HG03342 (cell line): ENCODE results near the gene ELP4.

Experiments
- ATAC-seq: cut with Tn5 transposase; IDR thresholded peaks from one replicate; pipeline ENCODE4 v1.9.1; 2021; ENCODE audit warnings: mild to moderate bottlenecking, moderate library complexity; ENCODE audit not compliant: unreplicated experiment

Gene ELP4

DNA sequence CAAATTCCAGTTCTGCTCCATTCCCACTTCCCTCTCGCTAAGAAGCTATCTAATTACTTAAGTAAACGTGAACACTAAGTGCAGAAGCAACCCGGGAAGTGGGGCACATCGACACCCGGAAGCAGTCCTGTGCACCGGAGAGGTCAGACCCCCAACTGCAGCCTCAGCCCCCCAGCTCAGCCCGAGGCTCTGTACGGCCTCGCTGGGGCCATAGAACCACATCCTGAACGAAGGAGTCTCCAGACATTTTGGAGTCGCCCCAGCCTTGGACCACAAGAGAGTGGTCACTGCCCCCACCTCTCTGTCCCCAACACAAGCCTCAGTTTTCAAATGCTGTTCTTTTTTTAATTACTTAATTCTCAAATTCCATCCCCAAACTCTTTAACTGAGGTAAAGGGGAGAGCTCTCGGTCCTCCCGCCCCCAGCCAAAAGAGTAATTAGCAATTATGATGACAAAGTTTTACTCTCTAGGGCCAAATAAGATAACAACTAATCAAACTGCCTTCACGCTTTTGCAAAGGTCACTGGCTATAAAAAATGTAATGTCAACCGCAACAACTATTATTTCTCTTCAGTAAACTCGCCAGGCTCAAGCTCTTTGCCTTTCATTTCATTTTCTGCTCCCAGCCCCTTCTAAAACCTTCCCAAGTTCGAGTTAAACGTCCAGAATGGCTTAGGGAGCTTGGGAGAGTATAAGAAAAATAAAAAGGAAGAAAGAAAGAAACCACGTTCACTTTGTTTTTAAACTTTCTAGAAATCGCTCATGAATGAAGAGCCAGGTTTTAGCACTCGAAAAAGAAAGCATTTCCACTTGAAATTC is 299.4 kb downstream of the ELP4 start:
- no peak for ATAC-seq

DNA sequence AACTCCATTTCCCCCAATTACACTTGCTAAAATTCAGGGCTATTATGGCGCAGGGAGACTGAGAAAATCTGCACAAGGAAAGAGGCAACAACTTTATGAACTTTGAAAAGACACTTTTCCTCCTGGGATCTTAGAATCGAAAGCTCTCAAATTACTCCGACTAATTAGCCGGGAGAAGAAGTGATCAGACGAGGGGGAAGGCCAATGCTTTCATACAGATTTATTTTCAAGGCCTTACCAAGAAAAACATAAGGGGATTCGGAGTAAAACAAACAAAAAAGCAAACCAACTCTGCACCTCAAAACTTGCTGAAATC is 299.9 kb downstream of the ELP4 start:
- ATAC-seq, result no peak

DNA sequence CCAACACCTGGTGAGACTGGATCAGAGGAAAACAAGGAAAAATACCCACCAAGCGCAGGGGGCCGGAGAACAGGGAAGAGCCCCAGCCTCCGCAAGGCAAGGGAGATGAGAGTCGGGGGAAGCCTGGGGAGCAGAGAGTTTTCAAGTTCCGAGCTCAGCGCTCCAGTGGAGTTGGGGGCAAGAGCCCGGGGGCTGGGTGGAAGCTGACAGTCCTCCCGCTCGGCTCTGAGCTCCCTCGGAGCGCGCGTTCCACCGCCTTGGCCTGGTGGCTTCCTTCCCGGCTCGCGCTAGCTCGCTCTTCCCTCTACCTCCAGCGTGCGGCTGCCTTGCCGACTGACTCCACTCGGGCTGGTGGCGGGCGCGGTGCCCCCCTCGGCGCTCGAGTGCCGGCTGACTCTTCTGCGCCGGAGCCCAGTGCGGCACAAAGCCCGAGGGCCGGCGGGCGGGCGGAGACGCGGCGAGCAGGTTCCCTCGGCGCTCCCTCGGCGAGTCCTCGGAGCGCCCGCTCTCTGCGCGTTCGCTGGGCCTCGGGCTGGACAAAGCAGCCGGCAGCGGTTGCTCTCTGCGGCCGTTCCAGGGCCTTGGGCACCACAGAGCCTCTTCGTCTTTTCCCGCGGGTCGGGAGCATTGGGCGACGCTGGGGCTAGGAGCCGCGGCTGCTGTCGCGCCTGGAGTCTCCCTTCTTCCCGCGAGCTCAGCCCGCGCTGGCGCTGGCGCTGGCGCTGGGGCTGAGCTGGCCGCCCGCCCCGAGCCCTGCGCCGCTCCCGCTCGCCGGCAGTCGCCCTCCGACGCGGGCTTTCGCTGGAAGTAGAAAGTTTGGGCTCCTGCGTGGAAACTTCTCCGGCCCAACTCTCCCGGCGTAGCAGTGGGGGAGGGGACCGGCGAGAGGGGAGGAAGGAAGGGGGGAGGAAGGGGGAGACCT is 300.6 kb downstream of the ELP4 start:
- no peak for ATAC-seq

DNA sequence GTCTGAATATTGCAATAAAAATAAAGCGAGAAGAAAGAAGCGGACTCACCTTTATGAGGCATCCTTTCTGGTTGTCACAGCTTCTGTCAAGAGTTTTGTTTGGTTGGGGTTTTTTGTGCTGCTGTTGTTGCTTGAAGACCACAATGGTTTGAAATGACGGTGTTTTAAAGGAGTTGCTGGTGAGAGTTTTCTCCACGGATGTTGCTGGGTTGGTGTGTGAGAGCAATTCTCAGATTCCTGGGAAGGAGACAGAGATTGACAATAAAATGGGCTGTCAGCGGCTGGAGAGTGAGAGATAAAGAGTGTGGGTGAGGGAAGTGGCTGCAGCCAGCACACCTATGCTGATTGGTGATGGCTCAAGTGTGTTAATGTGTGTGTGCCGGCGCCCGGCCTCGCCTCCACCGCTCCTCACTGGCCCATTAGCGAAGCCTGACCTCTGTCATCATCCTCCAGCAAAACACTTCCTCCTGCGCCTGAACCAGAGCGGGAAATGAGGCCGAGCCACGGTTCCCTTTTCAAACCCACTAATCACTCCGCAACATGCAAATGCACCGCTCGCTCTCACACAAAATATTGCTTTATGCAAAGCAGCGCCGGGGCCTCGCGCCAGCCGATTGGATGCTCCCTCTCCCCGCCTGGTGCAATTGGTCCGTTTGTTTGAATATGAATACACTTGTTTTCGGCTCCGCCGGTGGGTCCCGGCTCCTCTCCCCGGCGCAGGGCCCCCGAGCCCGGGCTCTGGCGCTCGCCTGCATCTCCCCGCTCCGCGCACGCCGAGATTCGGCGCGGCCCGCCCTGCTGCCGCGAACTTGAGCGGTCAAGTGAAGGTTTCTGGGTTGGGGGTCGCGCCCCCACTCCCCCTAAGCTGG is 301.4 kb downstream of the ELP4 start, which contains the start of gene PAX6:
PAX6 (minus strand) TSS at position 544 of the 869 bp plus-strand sequence. CDS start 4,911 bp downstream, outside the sequence.
- peak; percentile 76 for ATAC-seq

DNA sequence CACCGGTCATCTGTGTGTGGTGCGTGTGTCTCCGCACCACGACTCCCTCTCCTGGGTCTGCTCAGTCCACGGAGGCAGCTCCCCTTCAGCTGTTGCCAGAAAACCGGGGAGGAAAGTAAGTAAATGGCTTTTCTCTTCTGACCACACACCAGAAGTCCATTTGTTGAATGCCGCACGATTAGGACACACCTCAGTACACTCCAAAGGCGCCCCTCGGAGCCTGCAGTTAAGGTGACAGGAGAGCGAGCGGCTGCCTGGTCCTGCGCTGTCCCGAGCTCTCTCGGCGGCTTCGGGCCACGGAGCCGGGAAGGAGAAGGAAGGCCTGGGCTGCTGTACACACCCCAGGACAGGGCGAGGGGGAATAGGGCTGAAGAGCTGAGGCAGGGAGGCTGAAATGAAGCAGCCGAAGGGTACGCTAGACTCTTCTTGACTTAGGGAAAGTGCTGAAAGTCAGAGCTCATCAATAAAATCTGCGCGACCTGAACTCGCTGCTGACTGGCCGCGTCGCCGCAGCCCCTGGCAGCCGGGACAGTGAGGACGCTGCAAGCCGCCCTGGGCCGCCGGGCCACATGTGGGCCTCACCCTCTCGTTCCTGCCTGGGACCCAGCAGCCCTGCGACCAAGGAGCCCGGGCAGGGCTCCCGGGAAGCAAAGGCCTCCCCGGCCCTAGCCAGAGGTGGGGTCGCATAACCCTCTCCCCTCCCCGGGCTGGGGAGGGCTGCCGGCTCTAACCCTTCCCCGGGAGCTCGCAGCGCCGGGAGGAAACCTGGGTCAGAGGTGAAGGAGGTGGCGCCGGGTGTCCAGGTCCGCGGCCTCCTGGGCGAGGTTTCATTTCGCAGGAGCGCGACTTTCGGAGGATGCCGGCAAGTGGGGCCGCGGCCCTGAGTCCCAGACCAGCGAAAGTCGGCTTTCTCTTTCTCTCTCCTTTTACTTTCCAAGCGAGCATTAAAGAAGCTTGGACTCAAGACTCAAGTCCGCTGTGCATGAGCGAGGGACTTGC is 303.1 kb downstream of the ELP4 start:
- ATAC-seq, result no peak

DNA sequence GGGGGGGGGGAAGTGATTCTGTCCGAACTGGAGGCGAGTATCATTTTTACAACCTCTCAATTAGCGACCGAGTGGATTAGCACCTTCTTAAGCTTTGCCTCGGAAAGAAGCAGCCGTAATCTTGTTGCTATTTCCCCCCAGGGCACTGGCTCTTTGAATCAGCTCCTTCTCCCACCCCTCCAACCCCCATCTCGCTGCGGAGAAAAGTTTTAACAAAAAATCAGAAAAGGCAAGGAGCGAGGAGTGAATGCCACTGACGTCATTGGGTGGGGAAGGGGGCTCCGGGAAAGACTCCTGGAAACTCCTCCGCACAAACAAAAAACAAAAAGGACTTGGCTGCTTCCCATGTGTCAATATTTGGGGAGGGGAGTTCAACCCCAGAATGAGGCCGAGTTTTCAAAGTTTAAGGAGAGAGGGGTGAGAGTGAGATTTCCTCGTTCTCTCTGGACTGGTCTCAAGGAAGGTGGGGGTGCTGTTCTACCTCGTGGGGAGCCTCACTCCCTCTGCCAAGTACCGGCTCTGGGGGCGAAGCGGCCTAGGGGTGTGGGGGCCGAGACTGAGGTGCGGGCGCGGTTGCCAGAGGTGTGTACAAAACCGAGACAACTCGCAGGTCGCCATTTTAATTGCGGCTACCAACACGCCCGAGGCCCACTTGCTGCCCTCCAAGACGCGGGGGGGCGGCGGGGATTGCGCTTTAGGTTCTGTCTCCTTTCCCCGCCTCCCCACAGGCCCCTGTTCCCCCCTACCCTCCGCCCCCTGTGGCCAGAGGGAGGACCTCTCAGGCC is 304.0 kb downstream of the ELP4 start:
- no peak for ATAC-seq

DNA sequence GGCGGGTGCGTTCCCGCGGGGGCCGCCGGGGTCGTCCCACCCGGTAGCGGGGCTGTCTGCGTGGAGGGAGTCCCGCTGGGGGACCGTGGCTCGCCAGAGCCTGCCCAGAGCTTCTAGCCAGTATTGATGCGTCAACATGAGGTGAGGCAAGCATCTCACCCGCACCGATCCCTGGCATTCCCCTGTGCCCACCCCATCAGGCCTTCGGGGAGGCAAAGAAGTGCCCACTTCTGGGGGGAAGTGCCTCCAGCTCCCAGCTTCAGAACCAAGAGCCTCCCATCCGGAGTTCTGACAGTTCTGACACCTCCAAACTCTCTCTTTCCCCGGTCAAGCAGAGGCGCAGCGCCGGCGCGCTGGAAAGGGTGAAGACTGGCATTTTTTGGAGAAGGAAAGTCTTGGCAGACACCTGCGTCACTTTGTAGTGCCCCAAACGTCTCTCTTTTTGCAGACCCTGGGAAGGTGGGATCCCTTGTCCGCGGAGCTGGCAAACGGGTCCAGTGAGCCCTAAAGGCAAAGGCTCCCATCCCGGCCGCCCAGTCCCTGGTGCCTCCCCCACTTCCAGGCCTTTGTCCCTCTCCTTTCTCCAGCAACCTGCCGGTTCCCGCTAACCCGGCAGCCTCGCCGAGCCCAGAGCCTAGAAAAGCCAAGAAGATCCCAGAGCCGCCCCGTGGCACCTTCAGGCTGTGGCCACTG is 304.8 kb downstream of the ELP4 start:
- ATAC-seq, result no peak

DNA sequence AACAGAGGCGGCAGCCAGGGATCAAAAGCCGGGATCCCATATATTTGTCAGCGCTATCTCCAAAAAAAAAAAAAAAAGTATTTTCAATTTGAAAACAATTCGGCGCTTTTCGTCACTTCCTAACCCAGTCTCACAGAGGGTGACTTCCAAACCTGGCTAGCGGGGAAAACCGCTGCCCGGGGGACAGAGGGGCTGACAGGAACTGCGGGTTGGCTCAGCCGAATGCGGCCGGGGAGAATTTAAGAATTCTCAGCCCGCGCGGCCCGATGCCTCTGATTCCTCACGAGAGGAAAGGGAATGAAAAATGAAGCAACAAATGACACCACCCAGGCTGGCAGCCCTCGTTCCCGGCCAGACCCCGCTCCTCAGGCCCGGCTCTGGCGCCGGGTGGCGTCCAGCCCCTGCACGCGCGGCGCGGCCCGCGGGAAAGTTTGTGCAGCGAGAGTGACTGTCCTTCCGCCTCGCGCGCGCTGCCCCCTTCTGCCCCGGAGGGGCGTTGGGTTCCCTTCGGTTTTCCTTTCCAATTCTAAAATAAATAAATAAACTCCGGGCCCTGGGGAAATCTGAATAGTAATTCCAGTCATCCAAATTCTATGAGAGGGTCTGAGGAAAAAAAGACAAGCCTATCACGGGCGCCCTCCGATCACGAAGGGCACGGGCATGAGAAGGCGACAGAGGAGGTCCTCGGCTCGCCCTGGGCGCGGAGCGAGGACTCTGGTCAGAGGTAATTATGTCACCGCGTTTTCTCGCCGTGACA is 306.3 kb downstream of the ELP4 start:
- no peak for ATAC-seq

DNA sequence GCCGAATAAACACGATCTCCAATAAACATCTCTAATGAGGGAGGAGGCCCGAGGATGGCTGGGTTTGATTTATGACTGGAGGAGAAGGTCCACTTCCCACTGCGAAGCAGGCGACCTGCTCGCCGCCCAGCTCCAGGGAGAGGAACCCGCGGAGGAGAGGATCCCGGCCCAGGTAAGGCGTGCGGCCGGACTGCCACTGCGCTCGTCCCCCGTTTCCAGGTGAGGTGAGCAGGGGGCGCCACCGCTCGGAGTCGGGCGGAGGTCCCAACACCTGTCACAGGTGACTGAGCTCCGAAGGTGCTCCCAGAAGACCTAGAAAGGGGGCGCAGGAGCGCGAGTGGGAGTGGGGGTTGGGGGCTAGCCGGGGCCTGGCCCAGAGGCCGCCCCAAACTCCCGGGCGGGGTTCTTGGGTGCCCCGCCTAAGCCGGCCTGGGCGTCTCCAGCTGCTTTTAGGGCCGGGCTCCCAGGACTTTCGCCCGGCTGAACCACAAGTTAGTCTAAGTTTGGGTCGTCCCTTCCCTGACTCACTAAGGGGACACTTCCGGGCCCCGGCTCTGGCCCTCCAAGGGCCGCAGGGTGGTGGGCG is 307.0 kb downstream of the ELP4 start:
- no peak for ATAC-seq

DNA sequence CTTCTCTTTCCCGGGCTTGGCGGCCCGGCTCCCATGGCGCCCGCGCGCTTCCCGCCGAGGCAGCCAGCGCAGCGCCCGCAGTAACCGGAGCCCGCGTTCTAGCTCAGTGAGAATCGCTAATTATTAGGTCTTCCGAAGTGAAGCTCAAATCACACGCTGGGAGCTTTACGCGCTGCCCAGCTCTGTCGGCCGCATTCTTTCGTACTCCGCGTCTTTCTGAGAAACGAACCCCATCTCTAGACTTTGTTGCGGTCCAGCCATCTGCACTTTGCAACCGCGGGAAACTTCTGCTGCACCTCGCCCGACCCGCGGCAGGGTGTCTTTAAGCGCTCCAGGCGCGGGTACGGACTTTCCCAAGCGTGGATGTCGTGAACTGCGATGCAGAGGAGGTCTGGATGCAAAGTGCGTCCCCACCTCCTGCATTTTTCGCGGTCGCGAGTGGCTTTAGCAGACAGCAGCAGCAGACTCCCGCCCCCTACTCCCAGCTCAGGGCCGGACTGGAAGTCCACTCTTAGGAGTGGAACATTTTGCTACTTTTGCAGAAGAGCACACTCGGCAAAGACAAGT is 307.6 kb downstream of the ELP4 start:
- ATAC-seq, result no peak

DNA sequence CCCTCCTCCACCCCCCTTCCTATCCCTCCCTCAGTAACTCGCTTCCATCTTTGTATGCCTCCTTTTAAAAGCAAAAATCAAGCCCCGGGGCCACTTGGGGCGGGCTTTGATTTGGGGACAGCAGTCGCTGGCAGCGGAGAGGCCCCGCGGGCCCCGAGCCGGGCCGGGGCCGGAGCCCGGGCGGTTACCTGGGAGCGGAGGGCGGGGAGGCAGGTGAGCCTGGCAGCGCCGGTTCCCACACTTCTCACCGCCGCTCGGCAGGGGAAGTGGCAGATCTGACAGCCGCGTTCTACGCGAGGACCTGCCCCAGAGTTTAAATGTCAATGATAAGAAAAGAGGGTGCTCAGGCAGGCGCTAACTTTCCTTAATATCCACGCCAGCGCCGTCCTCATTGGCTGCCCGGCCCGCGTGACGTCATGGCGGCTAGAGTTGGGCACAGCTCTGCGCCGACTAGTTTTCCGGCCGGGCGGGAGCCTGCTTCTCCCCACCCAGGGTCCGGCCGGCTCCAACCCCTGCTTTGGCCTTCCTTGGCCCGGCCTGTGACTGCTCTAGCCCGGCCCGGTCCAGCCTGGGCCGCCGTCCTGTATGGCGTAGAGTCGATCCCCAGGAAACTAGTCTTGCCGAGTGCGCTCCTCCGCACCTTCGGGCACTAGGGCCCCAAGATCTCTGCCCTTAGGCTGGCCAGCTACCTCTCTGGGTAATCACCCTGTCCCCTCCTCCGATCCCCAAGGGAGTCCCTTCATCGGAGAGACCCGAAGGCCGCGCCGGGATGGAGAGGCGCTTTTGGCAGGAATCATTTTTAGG is 308.3 kb downstream of the ELP4 start:
- no peak for ATAC-seq

DNA sequence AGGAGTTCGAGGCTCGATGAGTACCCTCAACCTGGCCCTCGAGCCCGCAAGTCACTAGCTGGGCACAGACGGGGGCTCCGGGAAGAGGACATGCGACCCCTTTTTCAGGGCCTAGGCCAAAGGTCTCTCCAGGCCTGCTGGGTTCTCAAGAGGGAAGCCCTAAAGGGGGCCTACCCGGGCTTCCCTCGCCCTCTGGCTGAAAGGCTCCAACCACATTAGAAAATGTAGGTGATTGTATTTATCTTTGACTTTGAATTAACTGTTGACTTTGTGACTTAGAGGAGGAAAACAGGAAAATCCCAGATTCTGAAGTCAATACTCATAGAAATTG is 308.8 kb downstream of the ELP4 start:
- ATAC-seq, result no peak

DNA sequence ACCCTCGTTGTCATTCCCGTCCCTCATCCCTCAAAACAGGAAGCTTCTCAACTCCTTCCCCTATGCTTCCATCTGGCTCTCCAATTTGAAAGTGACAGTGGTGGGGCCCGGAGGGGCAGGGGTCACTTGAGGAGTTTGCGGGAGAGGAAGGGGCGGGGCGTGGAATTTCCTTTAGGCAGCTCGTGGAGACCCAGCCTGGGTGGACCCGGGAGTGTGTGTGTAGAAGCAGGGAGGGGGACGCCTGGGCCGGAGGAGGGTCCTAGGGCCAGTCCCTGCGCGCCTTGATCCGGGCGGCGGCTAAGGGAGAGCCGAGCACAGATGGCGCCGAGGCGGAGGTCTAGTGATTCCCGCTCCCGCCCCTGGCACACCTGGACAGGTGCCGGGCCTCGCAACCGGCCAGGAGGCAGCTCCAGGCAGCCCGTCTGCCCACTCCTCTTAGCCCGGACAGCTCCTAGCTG is 309.3 kb downstream of the ELP4 start:
- no peak for ATAC-seq

DNA sequence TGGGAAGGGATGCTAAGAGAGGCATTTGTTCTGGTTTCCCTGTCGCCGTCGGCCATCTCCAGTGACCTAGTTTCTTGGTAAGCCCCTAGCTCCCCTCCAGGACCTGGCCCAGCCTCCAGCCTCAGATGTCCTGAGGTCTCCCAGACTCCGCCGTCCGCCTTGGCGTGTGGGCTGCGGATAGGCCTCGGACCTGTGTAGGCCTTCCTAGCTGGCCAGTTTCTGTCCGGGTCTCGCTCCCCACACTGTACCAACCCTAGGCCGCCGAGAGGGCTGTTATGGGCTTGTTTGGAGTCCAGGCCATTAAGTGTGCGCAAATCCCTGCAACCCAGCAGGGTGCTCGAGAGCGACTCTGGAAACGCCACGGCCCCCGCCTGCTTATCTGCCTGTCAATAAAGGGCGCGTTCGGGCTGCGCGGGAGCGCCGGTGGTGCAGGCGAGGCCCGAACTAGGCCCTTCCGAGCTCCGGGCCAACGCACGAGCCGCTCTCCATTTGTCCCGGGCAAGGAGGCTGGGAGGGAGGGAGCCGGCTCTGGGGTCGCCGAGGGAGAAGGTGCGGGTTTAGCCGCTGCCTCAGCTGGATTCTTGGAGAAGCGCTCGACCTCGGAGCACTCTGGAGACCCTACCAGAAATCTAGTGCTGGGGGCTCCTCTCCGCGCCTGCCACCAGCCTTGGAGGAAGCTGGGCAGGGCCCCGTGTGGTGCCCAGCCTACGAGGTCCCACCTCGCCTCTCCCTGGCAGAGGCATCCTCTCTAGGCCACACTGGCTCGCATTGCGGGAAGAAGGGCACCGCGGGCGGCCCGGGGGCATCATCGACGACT is 310.3 kb downstream of the ELP4 start:
- no peak for ATAC-seq

DNA sequence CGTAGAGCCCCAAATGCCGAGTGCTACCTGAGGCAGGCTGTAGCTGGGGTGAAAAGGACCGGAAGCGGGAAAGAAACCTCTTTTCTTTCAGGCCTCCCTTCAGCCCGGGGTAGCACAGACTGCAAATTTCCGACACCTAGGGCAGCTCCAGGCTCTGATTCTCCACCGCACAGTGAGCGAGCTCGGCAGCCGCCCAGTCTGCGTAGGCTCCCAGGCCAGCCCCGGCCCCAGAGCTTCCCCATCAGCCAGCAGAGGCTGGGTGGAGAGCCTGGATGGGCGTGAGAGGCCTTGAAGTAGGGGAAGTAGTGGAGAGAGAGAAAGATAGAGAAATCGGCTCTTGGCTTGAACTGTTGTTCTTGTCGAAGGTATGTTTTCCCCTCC is 310.9 kb downstream of the ELP4 start:
- ATAC-seq, result no peak
